Mucosa of descending colon (tissue), 3 donors: ENCODE data around the gene FAM50B. TPM values are rescaled to one million over a fixed set of nuclear protein-coding genes. Genes with fewer than 3 reads are reported as not detected.

Experiments
- ATAC-seq: fragments of 200-7000 bp; cut with Tn5 transposase; one replicate; pipeline ENCODE4 v1.9.1; 2020; ENCODE audit warnings: mild to moderate bottlenecking, moderate library complexity
- DNase-seq, 3 donors: peaks; one replicate each; pipeline ENCODE4 v3.0.0-alpha.2; 2020
- H3K36me3 ChIP-seq: fragments of 200-600 bp; one replicate; pipeline ENCODE4 v1.8.0; 2021; ENCODE audit warnings: low read depth, mild to moderate bottlenecking
- H3K4me1 ChIP-seq: fragments of 200-600 bp; one replicate; pipeline ENCODE4 v1.8.0; 2021; ENCODE audit warnings: low read depth, mild to moderate bottlenecking
- H3K4me3 ChIP-seq: fragments of 200-600 bp; one replicate; pipeline ENCODE4 v1.8.0; 2021; ENCODE audit warnings: mild to moderate bottlenecking
- H3K9me3 ChIP-seq: fragments of 200-600 bp; one replicate; pipeline ENCODE4 v1.8.0; 2021; ENCODE audit warnings: mild to moderate bottlenecking
- intact Hi-C, 2 donors: fragments of 100-400 bp; cut with DNase I in 1 of 2; cut with micrococcal nuclease in 1 of 2; formaldehyde crosslinking; loops; one replicate each; pipeline versions ENCODE4 v1.11.0 to v1.11.1; 2022; cut with DNase I, micrococcal nuclease
- total RNA-seq, 3 donors: library from RNA; stranded (reverse); fragmentation: NEBNext Ultra II Directional in 2 of 3; extraction: Animal tissue kit (Norgen Biotek cat#: 25700) in 2 of 3; gene quantifications; one replicate each; pipeline versions ENCODE4 v1.2.1 to v1.2.4, GENCODE V29; 2021 to 2023
- TF ChIP-seq, protein P1 (sequence below): fragments of 200-600 bp; IDR thresholded peaks from one replicate; pipeline ENCODE4 v1.8.0; 2022; ENCODE audit warnings: antibody characterized with exemption, mild to moderate bottlenecking
- donor health status: DM: no; HTN: no; CAD: no; lungs with moderate emphysema.
- donor health status: DM: no; HTN: no; CAD: no.
- donor health status: DM: no; HTN: yes; CAD: no.

Gene FAM50B
- total RNA-seq, 3 donors from 2014 or later = 3.2 to 14.2 (median 3.3) TPM

DNA sequence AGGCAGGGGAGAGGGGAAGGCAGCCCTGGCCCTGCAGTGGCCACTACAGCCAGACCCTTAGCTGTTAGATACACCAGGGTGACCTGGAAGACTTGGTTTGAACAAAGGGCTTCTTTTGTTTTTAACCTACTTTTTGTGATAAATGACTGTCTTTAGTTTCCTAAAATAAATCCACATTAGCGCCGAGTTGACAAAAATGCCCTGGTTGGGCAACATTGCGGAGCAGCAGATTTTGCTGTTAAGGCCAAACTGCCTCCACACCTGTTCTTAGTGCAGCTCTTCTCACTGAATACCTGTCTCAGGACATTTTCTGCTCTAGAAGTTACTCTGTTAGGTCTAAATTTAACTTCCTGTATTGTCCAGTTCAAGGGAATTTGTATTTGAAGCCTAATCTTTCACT lies 42.7 kb downstream of the FAM50B start:
- peaks cover 13% of the 10 kb centered on the region for H3K4me1 ChIP-seq
- no peak for ATAC-seq
- TF ChIP-seq, protein P1, sequence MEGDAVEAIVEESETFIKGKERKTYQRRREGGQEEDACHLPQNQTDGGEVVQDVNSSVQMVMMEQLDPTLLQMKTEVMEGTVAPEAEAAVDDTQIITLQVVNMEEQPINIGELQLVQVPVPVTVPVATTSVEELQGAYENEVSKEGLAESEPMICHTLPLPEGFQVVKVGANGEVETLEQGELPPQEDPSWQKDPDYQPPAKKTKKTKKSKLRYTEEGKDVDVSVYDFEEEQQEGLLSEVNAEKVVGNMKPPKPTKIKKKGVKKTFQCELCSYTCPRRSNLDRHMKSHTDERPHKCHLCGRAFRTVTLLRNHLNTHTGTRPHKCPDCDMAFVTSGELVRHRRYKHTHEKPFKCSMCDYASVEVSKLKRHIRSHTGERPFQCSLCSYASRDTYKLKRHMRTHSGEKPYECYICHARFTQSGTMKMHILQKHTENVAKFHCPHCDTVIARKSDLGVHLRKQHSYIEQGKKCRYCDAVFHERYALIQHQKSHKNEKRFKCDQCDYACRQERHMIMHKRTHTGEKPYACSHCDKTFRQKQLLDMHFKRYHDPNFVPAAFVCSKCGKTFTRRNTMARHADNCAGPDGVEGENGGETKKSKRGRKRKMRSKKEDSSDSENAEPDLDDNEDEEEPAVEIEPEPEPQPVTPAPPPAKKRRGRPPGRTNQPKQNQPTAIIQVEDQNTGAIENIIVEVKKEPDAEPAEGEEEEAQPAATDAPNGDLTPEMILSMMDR = no peak
- H3K36me3 ChIP-seq = no peaks in the 10 kb centered on the region
- intact Hi-C loops = no loop called here
- no peaks in the 10 kb centered on the region for H3K9me3 ChIP-seq
- no peak overlapping the region for H3K4me3 ChIP-seq
- DNase-seq = no peak

DNA sequence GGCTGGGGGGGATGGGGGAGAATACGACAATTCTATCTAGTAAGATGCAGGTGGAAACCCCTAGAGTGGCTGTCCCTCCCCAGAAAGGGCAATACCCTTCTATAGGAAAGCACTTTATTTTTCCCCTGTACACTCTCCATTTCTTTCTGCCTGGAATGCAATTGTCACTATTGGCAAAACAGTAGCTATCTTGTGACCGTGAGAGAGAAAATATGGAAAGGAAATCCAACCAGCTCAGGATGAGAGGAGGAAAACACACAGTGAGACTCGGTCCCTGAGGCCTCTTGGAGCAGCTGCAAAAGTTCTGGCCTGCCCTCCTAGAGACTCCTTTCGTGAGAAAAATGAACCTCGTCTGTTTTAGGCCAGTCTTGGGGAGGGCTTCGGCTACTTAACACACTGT lies 43.4 kb downstream of the FAM50B start:
- Histone ChIP-seq H3K4me3 (no peak overlapping the region), H3K9me3 (no peaks in the 10 kb centered on the region), H3K4me1 (peaks cover 13% of the 10 kb centered on the region), H3K36me3 (no peaks in the 10 kb centered on the region)
- intact Hi-C loops = no loop called here
- DNase-seq (no peak), ATAC-seq (no peak)
- TF ChIP-seq, protein P1 = no peak

DNA sequence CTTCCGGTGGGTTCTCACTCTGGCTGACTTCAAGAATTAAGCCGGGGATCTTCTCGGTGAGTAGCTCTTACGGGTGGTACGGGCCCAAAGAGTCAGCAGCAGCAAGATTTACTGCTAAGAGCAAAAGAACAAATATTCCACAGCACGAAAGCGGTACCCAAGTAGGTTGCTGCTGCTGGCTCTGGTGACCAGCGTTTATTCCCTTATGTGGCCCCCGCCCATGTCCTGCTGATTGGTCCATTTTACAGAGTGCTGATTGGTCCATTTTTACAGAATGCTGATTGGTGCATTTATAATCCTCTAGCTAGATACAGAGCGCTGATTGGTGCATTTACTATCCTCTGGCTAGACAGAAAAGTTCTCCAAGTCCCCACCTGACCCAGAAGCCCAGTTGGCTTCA lies 44.3 kb downstream of the FAM50B start:
- H3K36me3 ChIP-seq = no peaks in the 10 kb centered on the region
- ATAC-seq = no peak
- no peaks in the 10 kb centered on the region for H3K9me3 ChIP-seq
- DNase-seq = no peak
- H3K4me3 ChIP-seq = no peak overlapping the region
- intact Hi-C loops = no loop called here
- H3K4me1 ChIP-seq = peaks cover 4% of the 10 kb centered on the region
- TF ChIP-seq, protein P1 = no peak

DNA sequence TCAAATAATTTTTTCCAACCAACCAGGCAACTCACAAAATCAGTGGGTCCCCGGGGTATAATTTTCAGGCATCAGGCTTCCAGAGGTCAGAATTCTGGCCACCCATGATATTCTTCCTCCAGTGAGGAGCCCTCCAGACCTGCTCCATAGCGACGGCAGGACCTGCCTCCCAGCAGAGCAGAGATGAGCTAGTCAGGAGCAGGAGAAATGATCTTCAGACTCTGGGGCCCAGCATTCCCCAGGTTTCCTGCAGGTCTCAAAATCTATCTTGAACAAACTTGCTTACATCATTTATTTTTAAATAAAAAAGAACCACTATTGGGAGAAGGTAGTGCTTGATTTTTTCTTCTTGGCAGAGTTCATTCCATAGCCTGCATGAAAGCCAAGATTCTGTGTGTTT lies 44.7 kb downstream of the FAM50B start:
- ATAC-seq (no peak), DNase-seq (no peak)
- Histone ChIP-seq H3K9me3 (no peaks in the 10 kb centered on the region), H3K36me3 (no peaks in the 10 kb centered on the region), H3K4me1 (peaks cover under 1% of the 10 kb centered on the region), H3K4me3 (no peak overlapping the region)
- intact Hi-C loops = no loop called here
- TF ChIP-seq, protein P1 = no peak

DNA sequence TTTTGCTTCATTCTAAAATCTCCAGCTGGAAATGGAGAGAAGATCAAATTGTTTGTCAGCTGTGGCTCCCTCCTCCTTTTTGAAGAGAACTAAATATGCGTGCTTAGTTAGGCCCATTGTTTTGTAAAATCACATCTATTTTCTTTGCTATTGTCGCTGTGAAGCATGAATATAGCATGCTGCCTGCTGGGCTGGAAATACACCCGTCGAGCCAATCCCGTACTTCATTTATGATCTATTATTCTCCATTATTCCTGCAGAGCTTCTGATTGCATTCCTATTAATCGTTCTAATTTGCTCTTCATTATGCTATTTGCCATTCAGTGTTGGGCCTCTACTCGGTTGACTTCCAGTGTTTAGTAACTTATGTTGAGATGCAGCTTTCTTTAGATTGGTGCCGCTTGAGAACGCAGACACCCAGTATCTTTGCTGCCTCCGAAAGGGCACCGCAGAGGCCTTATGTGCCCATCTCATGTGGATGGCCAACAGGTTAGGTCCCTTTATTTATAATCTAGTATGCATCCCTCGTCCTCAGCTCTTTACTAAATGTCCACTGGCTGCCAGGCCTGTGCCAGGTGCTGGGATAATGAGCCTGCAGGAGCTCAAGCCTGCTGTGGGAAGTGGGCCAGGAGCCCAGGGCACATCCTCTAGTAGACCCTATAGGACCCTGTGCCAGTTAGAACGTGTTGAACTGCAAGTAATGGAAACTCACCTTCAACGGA lies 45.6 kb downstream of the FAM50B start:
- no peak for DNase-seq
- Histone ChIP-seq H3K4me1 (no peaks in the 10 kb centered on the region), H3K9me3 (no peaks in the 10 kb centered on the region), H3K4me3 (no peak overlapping the region), H3K36me3 (no peaks in the 10 kb centered on the region)
- TF ChIP-seq, protein P1 = no peak
- intact Hi-C loops = no loop called here
- no peak for ATAC-seq

DNA sequence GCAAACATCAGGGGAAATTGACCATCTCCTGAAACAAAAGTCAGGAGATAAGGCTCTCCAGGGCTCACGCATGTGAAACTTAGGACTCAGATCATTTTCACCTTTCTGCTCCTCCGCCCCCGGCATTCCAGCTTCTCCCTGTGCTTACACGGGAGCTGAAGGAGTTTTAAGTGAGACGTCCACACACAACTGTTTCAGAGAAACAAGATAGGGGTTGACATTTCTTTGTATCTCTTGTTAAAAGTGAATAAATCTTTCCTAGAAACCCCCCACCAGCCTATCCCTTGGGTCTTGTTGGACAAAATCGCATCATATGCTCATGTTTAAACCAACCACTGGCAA lies 46.1 kb downstream of the FAM50B start:
- ATAC-seq (no peak), DNase-seq (no peak)
- H3K4me1 ChIP-seq = no peaks in the 10 kb centered on the region
- no peaks in the 10 kb centered on the region for H3K9me3 ChIP-seq
- H3K4me3 ChIP-seq = no peak overlapping the region
- intact Hi-C loops = no loop called here
- TF ChIP-seq, protein P1 = no peak
- H3K36me3 ChIP-seq = no peaks in the 10 kb centered on the region
